Erythroblast (primary cell): ENCODE results near the gene FANCD2.
A peak's percentile ranks its signal among the peaks of the same experiment; 100 is the strongest.

Source experiments
- GATA1 ChIP-seq: IDR thresholded peaks from 2 replicates; pipeline ENCODE4 v1.6.1; 2011; ENCODE audit warnings: low read depth, mild to moderate bottlenecking, control low read depth, low read length, moderate library complexity
- POLR2A ChIP-seq: IDR thresholded peaks from 2 replicates; pipeline ENCODE4 v1.6.1; 2011; ENCODE audit warnings: mild to moderate bottlenecking, low read length

GRCh38 chr3:10008588-10009344, 17.5 kb upstream of the FANCD2 start:
- peak; percentile 60 for TF ChIP-seq POLR2A
- TF ChIP-seq GATA1 = no peak
